ENCODE data around the gene PGPEP1. TPM values are rescaled to one million over a fixed set of nuclear protein-coding genes. Genes with fewer than 3 reads are reported as not detected.
"Not testable (repeated sequence)": the region's sequence is repeated elsewhere in the genome, so short reads cannot be mapped to it uniquely, and the experiment has no call there.

PGPEP1 gene
- total and polyA plus RNA-seq, 2 donors (not counting 3 experiments of a cell fraction or from before 2014, with no cell fraction given), result 9.9 to 27.2 TPM

DNA sequence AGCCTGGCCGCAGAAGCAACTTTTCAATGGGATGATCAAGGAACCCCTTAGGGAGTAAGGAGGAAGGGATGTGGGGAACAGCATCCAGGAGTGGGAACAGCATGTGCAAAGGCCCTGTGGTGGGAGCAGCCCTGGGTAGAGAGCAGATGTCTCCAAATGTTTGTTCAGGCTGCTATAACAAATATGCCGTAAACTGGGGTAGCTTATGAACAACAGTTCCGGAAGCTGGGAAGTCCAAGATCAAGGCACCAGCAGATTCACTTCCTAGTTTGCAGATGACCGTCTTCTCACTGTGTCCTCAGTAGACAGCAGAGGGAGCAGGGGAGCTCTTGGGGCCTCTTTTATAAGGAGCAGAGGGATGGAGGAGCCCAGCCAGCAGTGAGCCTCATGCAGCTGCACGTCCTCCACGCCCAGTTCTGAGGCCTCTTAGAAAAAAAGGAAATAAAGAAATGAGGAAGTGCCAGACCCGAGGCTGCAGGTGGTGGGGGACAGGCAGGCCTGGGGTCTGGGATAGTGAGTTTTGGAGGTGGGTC lies 61.2 kb downstream of the PGPEP1 start:
- BruUV-seq (replicated peaks), result no TSS peak
- TF ChIP-seq FOS (IDR thresholded peaks at IDR 0.05; ENCODE audit: borderline replicate concordance, insufficient read depth, low read length), result no peak
- TF ChIP-seq GATA2 (IDR thresholded peaks at IDR 0.05; ENCODE audit: insufficient read depth, insufficient read length, low read depth, low read length), result no peak
- TF ChIP-seq JUN (IDR thresholded peaks at IDR 0.05; ENCODE audit: borderline replicate concordance, insufficient read depth, insufficient read length, low read depth), result no peak
- TF ChIP-seq, protein P1, sequence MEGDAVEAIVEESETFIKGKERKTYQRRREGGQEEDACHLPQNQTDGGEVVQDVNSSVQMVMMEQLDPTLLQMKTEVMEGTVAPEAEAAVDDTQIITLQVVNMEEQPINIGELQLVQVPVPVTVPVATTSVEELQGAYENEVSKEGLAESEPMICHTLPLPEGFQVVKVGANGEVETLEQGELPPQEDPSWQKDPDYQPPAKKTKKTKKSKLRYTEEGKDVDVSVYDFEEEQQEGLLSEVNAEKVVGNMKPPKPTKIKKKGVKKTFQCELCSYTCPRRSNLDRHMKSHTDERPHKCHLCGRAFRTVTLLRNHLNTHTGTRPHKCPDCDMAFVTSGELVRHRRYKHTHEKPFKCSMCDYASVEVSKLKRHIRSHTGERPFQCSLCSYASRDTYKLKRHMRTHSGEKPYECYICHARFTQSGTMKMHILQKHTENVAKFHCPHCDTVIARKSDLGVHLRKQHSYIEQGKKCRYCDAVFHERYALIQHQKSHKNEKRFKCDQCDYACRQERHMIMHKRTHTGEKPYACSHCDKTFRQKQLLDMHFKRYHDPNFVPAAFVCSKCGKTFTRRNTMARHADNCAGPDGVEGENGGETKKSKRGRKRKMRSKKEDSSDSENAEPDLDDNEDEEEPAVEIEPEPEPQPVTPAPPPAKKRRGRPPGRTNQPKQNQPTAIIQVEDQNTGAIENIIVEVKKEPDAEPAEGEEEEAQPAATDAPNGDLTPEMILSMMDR (IDR thresholded peaks at IDR 0.05; ENCODE audit: extremely low read depth in 1 of 2, insufficient read depth in 1 of 2, low read depth in 1 of 2, low read length in 2 of 2), result peak in 1 of 2 donors; percentile 13
- dilution Hi-C loops (cut with MboI; ENCODE audit: extremely low pct_ligation_motif_present, low sequenced_read_pairs) (no loop called here), intact Hi-C loops (cut with micrococcal nuclease) (no loop called here)
- Histone ChIP-seq H2AFZ (ENCODE audit: low read depth, low read length) (no peak overlapping the region), H4K20me1 (replicated peaks; ENCODE audit: control insufficient read depth, extremely low read depth, insufficient read depth, low read length) (no peaks in the 10 kb centered on the region), H3K27ac (ENCODE audit: insufficient read depth, low read depth, low read length) (no peak overlapping the region), H3K27me3 (ENCODE audit: control insufficient read depth in 2 of 2, insufficient read depth in 2 of 2, low read length in 2 of 2) (no peaks in the 10 kb centered on the region), H3K9me3 (replicated peaks; ENCODE audit: control insufficient read depth, insufficient read depth, low read length) (no peaks in the 10 kb centered on the region), H3K4me3 (replicated peaks in 1 of 3; ENCODE audit: insufficient read depth in 1 of 3, low read depth in 1 of 3, low read length in 3 of 3) (no peak overlapping the region), H3K9me1 (replicated peaks; ENCODE audit: control insufficient read depth, extremely low read depth, insufficient read depth, low read length) (no peaks in the 10 kb centered on the region), H3K4me2 (ENCODE audit: insufficient read depth, low read length) (no peak overlapping the region), H3K79me2 (ENCODE audit: control insufficient read depth, insufficient read depth, low read length) (no peaks in the 10 kb centered on the region), H3K36me3 (ENCODE audit: control insufficient read depth in 2 of 2, extremely low read depth in 1 of 2, insufficient read depth in 2 of 2, low read length in 2 of 2) (no peaks in the 10 kb centered on the region), H3K9ac (replicated peaks; ENCODE audit: extremely low read depth, insufficient read depth, low read length) (no peak overlapping the region), H3K4me1 (ENCODE audit: control insufficient read depth, extremely low read depth, insufficient read depth, low read length) (no peaks in the 10 kb centered on the region)
- ChIA-PET POLR2A (interaction anchor here (1.0 kb wide), 1 partner anchor 15 kb away, joined by 9 read pairs; the partner anchor contains the start of gene GDF15), CTCF (interaction anchor here (0.8 to 3.2 kb wide), 12 partner anchors 9 to 122 kb away, joined by 3 to 24 read pairs (median 6); partner anchors contain the start of genes GDF15 and SSBP4)
- DNase-seq (ENCODE audit: low read depth, low spot score) (no peak), FAIRE-seq (peak; percentile 24)

GRCh38 chr19:18402455-18403248 lies 62.3 kb downstream of the PGPEP1 start:
- H3K36me3 ChIP-seq (ENCODE audit: control insufficient read depth in 2 of 2, extremely low read depth in 1 of 2, insufficient read depth in 2 of 2, low read length in 2 of 2); POLR2A ChIA-PET; BruUV-seq (replicated peaks); DNase-seq (ENCODE audit: low read depth, low spot score); dilution Hi-C loops (cut with MboI; ENCODE audit: extremely low pct_ligation_motif_present, low sequenced_read_pairs); H2AFZ ChIP-seq (ENCODE audit: low read depth, low read length); H3K79me2 ChIP-seq (ENCODE audit: control insufficient read depth, insufficient read depth, low read length); H3K9me3 ChIP-seq (replicated peaks; ENCODE audit: control insufficient read depth, insufficient read depth, low read length); H3K9me1 ChIP-seq (replicated peaks; ENCODE audit: control insufficient read depth, extremely low read depth, insufficient read depth, low read length); H3K4me2 ChIP-seq (ENCODE audit: insufficient read depth, low read length); H3K4me1 ChIP-seq (ENCODE audit: control insufficient read depth, extremely low read depth, insufficient read depth, low read length); H3K9ac ChIP-seq (replicated peaks; ENCODE audit: extremely low read depth, insufficient read depth, low read length); intact Hi-C loops (cut with micrococcal nuclease); H3K4me3 ChIP-seq (replicated peaks in 1 of 3; ENCODE audit: insufficient read depth in 1 of 3, low read depth in 1 of 3, low read length in 3 of 3); H4K20me1 ChIP-seq (replicated peaks; ENCODE audit: control insufficient read depth, extremely low read depth, insufficient read depth, low read length); FAIRE-seq; H3K27ac ChIP-seq (ENCODE audit: insufficient read depth, low read depth, low read length); H3K27me3 ChIP-seq (ENCODE audit: control insufficient read depth in 2 of 2, insufficient read depth in 2 of 2, low read length in 2 of 2): not testable (repeated sequence)
- CTCF ChIA-PET, result interaction anchor here (0.8 to 1.8 kb wide), 5 partner anchors 9 to 123 kb away, joined by 5 to 17 read pairs (median 6); no protein-coding TSS in a partner anchor

DNA sequence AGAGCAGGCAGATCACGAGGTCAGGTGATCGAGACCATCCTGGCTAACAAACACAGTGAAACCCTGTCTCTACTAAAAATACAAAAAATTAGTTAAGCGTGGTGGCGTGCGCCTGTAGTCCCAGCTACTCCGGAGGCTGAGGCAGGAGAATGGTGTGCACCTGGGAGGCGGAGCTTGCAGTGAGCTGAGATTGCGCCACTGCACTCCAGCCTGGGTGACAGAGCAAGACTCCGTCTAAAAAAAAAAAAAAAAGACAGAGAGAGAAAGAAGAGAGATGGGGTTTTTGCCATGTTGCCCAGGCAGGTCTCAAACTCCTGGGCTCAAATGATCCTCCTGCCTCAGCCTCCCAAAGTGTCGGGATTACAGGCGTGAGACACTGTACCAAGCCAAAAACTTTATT lies 65.4 kb downstream of the PGPEP1 start:
- H3K9me1 ChIP-seq (replicated peaks; ENCODE audit: control insufficient read depth, extremely low read depth, insufficient read depth, low read length); H3K36me3 ChIP-seq (ENCODE audit: control insufficient read depth in 2 of 2, extremely low read depth in 1 of 2, insufficient read depth in 2 of 2, low read length in 2 of 2); H2AFZ ChIP-seq (ENCODE audit: low read depth, low read length); H3K9ac ChIP-seq (replicated peaks; ENCODE audit: extremely low read depth, insufficient read depth, low read length); intact Hi-C loops (cut with micrococcal nuclease); H4K20me1 ChIP-seq (replicated peaks; ENCODE audit: control insufficient read depth, extremely low read depth, insufficient read depth, low read length); H3K9me3 ChIP-seq (replicated peaks; ENCODE audit: control insufficient read depth, insufficient read depth, low read length); H3K79me2 ChIP-seq (ENCODE audit: control insufficient read depth, insufficient read depth, low read length); H3K4me1 ChIP-seq (ENCODE audit: control insufficient read depth, extremely low read depth, insufficient read depth, low read length); DNase-seq (ENCODE audit: low read depth, low spot score); dilution Hi-C loops (cut with MboI; ENCODE audit: extremely low pct_ligation_motif_present, low sequenced_read_pairs); BruUV-seq (replicated peaks); POLR2A ChIA-PET; H3K27me3 ChIP-seq (ENCODE audit: control insufficient read depth in 2 of 2, insufficient read depth in 2 of 2, low read length in 2 of 2); H3K27ac ChIP-seq (ENCODE audit: insufficient read depth, low read depth, low read length); H3K4me2 ChIP-seq (ENCODE audit: insufficient read depth, low read length); H3K4me3 ChIP-seq (replicated peaks in 1 of 3; ENCODE audit: insufficient read depth in 1 of 3, low read depth in 1 of 3, low read length in 3 of 3); FAIRE-seq: not testable (repeated sequence)
- CTCF ChIA-PET, result interaction anchor here (1.7 to 7.9 kb wide), 4 partner anchors 12 to 57 kb away, joined by 5 to 64 read pairs (median 6); no protein-coding TSS in a partner anchor
